GM18868 (cell line): ENCODE data around the gene SND1.

ENCODE experiments used
- ATAC-seq: cut with Tn5 transposase; IDR thresholded peaks from one replicate; pipeline ENCODE4 v1.9.1; 2021; ENCODE audit warnings: mild to moderate bottlenecking, moderate library complexity; ENCODE audit not compliant: unreplicated experiment

The SND1 gene

GRCh38 chr7:127682140-127682539 is 30.1 kb downstream of the SND1 start:
- no peak for ATAC-seq

- ATAC-seq = peak; percentile 83
Measured at GRCh38 chr7:127683776-127684681, 32.0 kb downstream of the SND1 start.

- no peak for ATAC-seq
Measured at GRCh38 chr7:127689194-127689772, 37.3 kb downstream of the SND1 start.

GRCh38 chr7:127690337-127690736 is 38.3 kb downstream of the SND1 start:
- no peak for ATAC-seq

GRCh38 chr7:127690806-127691205 is 38.8 kb downstream of the SND1 start:
- ATAC-seq = no peak

- no peak for ATAC-seq
Measured at GRCh38 chr7:127692200-127692599, 40.2 kb downstream of the SND1 start.

GRCh38 chr7:127699853-127700252 is 47.9 kb downstream of the SND1 start:
- ATAC-seq = no peak

GRCh38 chr7:127702052-127702652 is 50.2 kb downstream of the SND1 start:
- ATAC-seq = no peak

- no peak for ATAC-seq
Measured at GRCh38 chr7:127702938-127703337, 50.9 kb downstream of the SND1 start.

- ATAC-seq = no peak
Measured at GRCh38 chr7:127704211-127704610, 52.2 kb downstream of the SND1 start.

GRCh38 chr7:127705461-127705959 is 53.5 kb downstream of the SND1 start:
- ATAC-seq = no peak

GRCh38 chr7:127706766-127707165 is 54.8 kb downstream of the SND1 start:
- ATAC-seq = no peak

- ATAC-seq = no peak
Measured at GRCh38 chr7:127708201-127708600, 56.2 kb downstream of the SND1 start.

GRCh38 chr7:127708788-127709187 is 56.8 kb downstream of the SND1 start:
- ATAC-seq = peak; percentile 67

GRCh38 chr7:127710635-127711034 is 58.6 kb downstream of the SND1 start:
- ATAC-seq = no peak

GRCh38 chr7:127711872-127712271 is 59.9 kb downstream of the SND1 start:
- ATAC-seq = no peak

GRCh38 chr7:127713006-127713405 is 61.0 kb downstream of the SND1 start:
- ATAC-seq = no peak

- ATAC-seq = no peak
Measured at GRCh38 chr7:127713758-127714157, 61.8 kb downstream of the SND1 start.

- no peak for ATAC-seq
Measured at GRCh38 chr7:127715272-127715671, 63.3 kb downstream of the SND1 start.

GRCh38 chr7:127715901-127716300 is 63.9 kb downstream of the SND1 start:
- ATAC-seq = no peak

- peak; percentile 65 for ATAC-seq
Measured at GRCh38 chr7:127717502-127718339, 65.7 kb downstream of the SND1 start.
